ENCODE results near the gene CACNA1B. TPM values are rescaled to one million over a fixed set of nuclear protein-coding genes. Genes with fewer than 3 reads are reported as not detected.

Gene CACNA1B
- total and polyA plus RNA-seq, 11 donors = 0.03 to 0.25 (median 0.13) TPM

DNA sequence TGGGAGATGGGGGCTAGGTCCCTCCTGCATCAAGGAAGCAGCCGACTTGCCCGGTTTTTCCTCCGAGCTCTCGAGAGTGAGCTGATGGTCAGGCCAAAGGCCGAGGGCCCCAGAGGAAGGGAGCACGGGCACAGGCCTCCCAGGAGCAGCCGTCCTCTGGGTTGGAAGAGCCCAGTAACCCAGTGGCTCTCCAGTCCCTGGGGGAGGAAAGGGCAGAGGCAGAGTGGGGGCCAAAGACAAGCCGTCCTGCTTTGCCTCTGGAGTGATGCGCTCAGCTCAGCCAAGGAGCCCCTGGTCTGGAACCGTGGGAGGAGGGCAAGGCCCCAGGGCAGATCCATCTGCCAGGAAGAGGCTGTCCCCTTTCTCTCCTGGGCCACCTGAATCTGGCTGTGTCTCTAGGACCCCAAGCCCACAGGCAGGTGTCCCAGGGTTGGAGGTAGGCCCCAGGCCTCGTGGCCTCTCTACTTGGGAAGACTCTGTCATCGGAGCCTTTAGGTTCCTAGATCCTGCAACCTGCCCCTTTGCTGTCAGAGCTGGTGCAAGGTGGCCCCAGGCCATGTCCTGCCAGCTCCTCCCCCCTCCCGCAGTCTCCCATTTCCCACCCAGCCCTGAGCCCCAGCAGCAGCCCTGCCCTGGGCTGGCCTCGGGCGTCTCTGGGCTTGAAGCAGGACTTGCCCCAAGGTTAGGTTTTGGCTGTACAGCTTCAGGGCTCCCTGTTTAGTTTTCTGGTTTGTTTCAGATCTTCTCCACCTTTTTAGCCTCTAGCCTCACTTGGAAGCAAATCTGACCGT, 224.1 kb downstream of the CACNA1B start:
- no peak overlapping the region for H3K27ac ChIP-seq
- H3K4me1 ChIP-seq = peaks cover 0 to 3% (median 0%) of the 10 kb centered on the region in 12 donors
- ATAC-seq (no peak), DNase-seq (peak in 1 of 5 donors; percentile 19)
- H3K9me3 ChIP-seq = no peaks in the 10 kb centered on the region
- peaks cover 0 to 8% (median 0%) of the 10 kb centered on the region in 9 donors for H3K27me3 ChIP-seq
- intact Hi-C loops (cut with DNase I) = loop anchor here in 2 of 10 donors (2.0 to 10.0 kb wide), 2 partner anchors 427 to 429 kb away; no protein-coding TSS in a partner anchor
- TF ChIP-seq POLR2A (IDR thresholded peaks at IDR 0.05) = no peak
- TF ChIP-seq, protein P1, sequence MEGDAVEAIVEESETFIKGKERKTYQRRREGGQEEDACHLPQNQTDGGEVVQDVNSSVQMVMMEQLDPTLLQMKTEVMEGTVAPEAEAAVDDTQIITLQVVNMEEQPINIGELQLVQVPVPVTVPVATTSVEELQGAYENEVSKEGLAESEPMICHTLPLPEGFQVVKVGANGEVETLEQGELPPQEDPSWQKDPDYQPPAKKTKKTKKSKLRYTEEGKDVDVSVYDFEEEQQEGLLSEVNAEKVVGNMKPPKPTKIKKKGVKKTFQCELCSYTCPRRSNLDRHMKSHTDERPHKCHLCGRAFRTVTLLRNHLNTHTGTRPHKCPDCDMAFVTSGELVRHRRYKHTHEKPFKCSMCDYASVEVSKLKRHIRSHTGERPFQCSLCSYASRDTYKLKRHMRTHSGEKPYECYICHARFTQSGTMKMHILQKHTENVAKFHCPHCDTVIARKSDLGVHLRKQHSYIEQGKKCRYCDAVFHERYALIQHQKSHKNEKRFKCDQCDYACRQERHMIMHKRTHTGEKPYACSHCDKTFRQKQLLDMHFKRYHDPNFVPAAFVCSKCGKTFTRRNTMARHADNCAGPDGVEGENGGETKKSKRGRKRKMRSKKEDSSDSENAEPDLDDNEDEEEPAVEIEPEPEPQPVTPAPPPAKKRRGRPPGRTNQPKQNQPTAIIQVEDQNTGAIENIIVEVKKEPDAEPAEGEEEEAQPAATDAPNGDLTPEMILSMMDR (IDR thresholded peaks at IDR 0.05) = no peak
- H3K36me3 ChIP-seq = no peaks in the 10 kb centered on the region
- H3K4me3 ChIP-seq = no peak overlapping the region
- 87 to 90% (median 89%) methylated on average over 13 to 16 of the region's 16 CpGs for WGBS, 4 donors

DNA sequence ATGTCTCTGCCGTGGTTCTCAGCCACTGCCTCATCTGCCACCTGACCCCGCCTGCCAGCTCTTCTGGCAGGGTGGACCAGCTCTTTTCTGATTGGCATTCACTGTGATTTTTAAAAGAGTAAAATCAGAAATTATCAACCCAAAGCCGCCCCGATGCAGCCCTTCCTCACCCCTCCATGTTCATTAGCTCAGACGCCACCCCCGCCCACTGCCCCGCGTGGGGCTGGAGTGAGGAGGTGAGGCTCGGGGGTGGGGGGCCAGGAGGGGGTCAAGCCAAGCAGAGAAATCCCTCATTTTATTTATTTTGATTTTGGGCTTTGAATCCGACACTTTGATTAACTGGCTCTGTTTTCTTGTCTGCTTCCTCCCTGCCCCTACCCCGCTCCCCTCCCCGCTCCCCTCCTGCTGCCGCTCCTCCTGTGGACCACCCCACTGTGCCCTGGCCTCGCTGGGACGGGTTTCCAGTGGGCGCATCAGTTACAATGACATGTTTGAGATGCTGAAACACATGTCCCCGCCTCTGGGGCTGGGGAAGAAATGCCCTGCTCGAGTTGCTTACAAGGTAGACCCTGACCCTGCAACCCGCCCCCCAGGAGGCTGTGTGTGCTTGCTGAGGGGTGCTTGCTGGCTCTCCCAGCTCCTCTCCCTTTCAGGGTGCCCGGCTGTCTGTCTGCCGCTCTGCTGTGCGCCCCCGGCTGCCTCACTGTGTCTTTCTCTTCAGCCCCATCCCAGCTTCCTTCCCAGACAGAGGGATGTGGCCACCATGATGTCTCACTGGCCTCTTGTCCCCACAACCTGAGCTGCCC, 224.9 kb downstream of the CACNA1B start:
- Histone ChIP-seq H3K4me3 (no peak overlapping the region), H3K27me3 (peaks cover 0 to 8% (median 0%) of the 10 kb centered on the region in 9 donors), H3K4me1 (peaks cover 0 to 3% (median 0%) of the 10 kb centered on the region in 12 donors), H3K36me3 (no peaks in the 10 kb centered on the region), H3K27ac (no peak overlapping the region), H3K9me3 (no peaks in the 10 kb centered on the region)
- DNase-seq = peak in 1 of 5 donors; percentile 4
- no peak for ATAC-seq
- 79 to 84% (median 82%) methylated on average over 23 of the region's 23 CpGs for WGBS, 4 donors
- intact Hi-C loops (cut with DNase I) = loop anchor here in 1 of 10 donors (10.0 kb wide), 1 partner anchor 428 kb away; no protein-coding TSS in a partner anchor
- TF ChIP-seq, protein P1 (IDR thresholded peaks at IDR 0.05) = no peak
- TF ChIP-seq POLR2A (IDR thresholded peaks at IDR 0.05) = no peak

DNA sequence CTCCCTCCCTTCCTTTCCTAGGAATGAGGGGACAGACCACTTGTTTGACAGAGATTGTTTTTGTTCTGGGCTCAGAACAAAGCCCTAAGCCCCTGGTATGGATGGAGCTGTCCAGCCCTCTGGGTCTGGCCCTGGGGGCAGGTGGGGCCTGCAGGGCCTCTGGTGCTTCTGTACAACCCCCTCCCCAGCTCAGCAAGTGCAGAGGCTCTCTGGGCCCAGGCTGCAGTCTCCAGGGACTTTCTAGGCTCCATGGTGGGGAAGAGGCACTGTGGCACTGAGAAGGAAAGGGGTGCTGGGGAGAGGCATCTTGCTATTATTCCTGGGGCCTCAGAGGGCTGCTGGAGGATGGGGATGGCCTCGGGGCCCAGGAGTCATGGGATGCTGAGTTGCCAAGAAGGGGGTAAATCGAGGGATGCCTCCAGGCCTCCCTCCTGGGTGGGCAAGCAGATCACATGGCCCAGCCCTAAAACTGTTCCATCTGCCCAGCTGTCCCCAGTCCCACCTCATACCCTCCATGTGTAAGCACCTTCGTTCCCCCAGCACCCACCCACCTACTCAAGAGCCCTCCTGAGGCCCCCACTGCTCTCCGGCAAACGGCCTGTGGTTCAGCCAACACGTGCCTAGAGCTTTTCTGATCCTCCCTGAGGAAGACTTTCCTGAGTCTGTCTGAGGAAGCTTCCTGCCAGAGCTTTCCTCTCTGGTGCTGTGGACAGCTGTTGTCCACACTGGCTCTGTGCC, 225.7 kb downstream of the CACNA1B start:
- Histone ChIP-seq H3K4me3 (no peak overlapping the region), H3K36me3 (no peaks in the 10 kb centered on the region), H3K9me3 (no peaks in the 10 kb centered on the region), H3K27ac (no peak overlapping the region), H3K27me3 (peaks cover 0 to 8% (median 0%) of the 10 kb centered on the region in 9 donors), H3K4me1 (peaks cover 0 to 3% (median 0%) of the 10 kb centered on the region in 12 donors)
- 55 to 76% (median 65%) methylated on average over 4 to 6 of the region's 6 CpGs for WGBS, 4 donors
- TF ChIP-seq, protein P1 (IDR thresholded peaks at IDR 0.05) = no peak
- no peak for TF ChIP-seq POLR2A (IDR thresholded peaks at IDR 0.05)
- no peak for DNase-seq
- no peak for ATAC-seq
- intact Hi-C loops (cut with DNase I) = loop anchor here in 1 of 10 donors (10.0 kb wide), 1 partner anchor 428 kb away; no protein-coding TSS in a partner anchor
